Inferior parietal cortex (tissue), 1 donor: Measurements from ENCODE around the gene ETV5.
A peak's percentile ranks its signal among the peaks of the same experiment; 100 is the strongest.
"Not testable (repeated sequence)": the region's sequence is repeated elsewhere in the genome, so short reads cannot be mapped to it uniquely, and the experiment has no call there.

Source experiments
- DNase-seq: peaks from one replicate; pipeline ENCODE4 v3.0.0-alpha.2; 2016; ENCODE audit errors: extremely low spot score

The ETV5 gene

DNA sequence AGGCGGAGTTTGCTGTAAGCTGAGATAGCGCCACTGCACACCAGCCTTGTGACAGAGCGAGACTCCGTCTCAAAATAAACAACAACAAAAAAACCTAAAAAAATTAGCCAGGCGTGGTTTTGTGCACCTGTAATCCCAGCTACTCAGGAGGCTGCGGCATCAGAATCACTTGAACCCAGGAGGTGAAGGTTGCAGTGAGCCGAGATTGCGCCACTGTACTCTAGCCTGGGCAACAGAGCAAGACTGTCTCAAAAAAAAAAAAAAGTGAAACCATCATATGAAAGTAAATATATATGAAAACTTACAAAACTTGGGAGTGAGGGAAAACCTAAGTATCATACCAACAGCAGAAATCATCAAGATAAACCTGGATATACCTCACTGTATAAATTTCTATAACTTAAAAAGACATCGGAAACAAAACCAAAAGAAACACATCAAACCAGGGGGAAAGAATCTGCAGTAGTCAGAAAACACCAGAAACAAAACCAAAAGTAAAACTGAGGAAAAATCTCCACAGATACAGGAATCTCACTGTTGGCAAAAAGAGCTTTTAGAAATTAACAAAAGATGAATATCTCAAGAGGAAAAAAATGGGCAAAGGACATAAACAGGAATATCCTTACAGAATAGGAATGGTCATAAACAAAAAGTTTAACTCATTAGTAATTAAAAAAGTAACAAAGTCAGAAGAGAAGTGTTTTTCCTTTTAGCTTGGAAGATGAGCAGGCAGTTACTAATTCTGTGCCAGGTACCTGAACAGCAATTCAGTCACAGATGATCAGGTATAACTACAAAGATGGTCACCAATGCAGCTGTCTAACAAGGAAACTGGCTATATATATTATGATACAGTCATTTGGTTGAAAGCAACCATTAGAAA lies 41.3 kb downstream of the ETV5 start:
- no peak for DNase-seq

DNA sequence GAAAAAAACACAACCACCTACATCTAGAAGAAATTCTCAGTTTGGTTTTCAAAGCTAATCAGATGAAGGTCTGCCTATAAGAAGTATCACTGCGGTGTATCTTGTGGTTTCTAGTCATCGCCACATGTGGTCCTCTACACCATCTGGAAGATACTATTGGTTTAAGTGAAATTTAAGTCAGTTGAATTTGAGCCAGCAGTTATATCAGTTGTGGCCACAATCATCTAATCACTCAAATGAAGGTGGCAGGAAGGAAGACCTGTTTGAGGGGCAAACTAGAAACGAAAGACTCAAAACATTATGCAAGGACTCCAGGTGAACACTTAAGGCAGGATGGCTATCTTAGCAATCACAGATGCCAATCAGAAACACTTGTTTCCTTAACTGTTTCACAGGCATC lies 48.7 kb downstream of the ETV5 start:
- no peak for DNase-seq

DNA sequence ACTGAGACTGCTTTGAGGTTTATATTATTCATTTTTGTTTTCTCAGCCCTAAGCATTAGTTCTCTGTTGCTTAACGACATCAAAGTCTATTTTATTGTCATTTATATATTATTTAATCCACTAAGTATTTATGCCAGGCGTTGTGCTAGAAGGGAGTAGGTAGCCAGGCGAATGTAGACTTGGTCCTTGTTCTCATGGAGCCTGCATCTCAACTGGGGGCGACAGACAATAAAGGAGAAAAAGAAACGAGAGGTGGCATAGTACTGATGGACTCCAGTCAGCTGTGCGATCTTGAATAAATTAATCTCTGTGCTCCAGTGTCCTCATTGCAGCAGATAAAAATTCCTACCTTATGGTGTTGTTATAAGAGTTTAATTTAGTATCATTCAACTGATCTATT lies 49.7 kb downstream of the ETV5 start:
- no peak for DNase-seq

DNA sequence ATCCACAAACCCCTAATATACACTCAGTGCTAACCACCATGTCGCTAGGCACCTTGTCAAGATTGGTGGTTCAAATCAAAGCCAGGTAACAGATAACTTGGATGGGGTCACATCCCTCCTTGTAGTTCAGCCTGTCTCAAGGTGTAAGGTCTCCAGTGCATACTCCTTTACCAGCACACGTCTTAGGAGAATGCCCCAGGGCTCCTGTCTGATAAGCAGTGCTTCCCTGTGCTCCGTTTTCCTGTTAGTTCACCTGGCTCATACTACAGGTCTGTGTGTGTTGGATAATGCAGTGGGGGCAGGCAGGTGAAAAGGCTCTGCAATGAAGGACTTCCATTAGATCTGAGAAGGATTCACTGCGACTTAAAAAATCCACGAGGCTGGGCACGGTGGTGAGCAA lies 50.7 kb downstream of the ETV5 start:
- DNase-seq = no peak

DNA sequence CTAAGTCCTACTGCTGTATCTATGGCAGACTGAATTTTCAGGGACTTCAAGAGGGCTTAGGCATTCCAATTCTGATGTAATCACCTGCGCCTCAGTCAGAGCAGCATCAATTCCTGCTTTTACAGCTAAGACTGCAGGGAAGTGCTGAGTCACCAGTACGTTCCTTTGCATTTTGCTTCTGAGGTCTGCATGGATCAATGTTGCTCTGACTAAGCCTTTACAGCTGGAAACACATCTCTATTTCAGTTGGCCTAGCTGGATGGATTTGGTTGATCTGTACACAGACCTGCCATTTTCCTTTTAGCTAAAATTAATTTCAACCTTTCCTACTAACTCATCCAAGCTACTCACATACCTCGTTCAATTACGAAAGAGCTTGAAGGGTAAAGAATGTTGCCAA lies 51.3 kb downstream of the ETV5 start:
- DNase-seq = no peak

DNA sequence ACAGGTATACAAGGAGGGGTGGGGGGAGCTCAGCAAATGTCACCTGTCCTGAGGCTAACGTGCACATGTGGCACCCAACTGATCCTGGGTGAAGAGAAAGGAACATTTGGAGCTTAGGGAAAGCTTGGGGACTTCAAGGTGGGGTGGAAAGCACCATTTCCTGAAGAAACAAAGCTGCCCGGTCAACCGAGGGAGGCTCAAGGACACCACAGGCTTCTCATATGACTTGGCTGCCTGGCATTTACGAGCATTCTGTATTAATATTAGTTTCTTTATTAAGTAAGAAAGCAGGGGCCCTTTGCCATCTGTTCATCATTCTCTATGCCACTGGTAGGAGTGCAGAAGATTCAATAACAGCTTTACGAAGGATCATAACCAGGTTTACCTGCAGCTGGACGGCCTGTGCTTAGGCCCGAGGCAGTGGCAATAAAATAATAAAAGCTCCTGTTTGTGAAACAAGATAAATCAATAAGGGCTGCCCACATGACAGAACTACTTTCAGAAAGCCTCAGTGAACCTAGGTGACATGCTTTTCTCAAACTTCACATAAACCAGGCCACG lies 54.0 kb downstream of the ETV5 start:
- no peak for DNase-seq

DNA sequence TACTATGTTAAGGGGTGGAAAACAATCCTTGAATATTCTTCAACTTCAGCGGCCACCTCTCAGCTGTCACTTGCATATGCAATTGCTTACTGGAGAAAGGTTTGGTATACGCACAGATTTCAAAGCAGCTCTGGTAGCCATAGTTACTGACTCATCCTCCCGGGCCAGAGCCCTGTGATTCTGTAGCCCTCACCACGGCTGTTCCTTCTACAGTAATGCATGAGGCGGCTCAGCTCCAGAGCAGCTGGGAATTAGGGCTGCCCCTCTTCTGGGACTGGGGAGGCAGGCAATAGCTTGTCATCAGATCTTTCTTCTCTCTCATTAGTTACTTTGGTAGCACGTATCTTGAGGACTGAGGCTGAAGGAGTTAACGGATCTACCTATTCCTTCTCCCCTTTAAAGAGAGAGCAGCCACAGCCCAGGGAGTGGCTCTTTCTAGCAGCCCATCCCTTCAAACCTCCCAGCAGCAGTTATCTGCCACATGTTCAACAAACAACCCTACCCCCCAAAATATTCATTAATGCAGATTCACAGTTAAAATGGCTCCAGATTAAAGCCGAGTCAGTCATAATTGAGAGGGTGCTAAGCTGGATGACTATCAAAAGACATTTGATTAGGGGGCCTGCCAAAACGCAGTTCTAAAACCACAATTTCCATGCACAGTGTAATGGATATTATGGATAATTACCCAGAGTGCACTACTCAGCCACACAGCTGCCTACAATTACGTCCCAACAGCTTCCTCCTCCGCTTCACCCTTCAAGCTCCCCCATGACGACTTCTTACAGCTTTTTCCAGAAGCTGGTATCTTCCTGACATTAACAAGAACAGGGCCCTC lies 54.7 kb downstream of the ETV5 start:
- DNase-seq = no peak

DNA sequence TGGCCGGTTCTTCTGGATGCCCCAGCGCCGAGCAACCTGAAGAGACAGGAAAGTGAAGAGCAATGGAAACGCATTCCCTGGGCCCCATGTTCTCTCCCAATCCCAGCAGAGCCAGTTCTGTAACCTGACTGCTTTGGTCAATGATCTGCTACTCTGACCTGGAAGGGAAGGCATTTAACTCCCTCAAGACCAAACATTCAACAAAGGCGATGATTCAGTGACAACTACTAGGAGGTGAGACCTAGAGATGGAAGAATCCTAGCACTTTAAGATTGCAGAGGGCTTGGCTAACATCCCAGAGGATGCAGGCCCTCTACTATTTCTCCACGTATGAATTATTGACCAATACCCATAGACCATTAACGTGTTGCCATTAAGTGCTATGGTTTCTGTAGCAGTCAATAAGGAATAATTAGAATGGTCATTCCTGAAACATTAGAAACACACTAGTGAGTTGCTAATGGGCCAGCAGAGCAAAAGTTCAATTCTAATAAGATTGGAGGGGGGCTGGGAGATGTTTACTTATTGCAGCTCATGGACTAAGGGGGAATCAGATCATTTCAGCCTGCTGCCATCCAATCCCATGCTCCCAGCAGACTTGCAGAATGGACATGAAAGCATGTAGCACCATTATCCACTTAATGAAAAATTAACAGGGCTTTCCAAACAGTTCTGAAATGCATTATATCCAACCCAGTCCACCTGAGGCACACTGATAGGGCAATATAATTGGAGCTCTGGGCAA lies 56.6 kb downstream of the ETV5 start:
- DNase-seq = no peak

DNA sequence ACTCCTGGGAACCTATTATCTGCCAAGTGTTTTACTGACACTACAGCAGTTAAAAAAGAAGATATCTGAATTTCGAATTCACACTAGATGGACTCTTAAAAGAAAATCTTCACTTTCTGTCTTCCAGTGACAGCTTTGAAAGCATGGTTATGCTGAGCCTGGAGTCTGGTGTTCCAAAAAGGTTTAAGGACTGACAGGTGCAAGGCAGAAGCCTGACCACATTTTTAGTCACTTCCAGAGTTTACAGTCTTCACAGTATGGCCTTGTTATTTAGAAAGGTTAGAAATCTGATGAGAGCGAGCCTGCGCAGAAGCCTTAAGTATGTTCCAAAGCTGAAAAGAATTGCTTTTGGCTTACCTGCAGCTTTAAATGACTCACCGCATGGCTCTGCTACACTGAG lies 59.9 kb downstream of the ETV5 start:
- DNase-seq = no peak

DNA sequence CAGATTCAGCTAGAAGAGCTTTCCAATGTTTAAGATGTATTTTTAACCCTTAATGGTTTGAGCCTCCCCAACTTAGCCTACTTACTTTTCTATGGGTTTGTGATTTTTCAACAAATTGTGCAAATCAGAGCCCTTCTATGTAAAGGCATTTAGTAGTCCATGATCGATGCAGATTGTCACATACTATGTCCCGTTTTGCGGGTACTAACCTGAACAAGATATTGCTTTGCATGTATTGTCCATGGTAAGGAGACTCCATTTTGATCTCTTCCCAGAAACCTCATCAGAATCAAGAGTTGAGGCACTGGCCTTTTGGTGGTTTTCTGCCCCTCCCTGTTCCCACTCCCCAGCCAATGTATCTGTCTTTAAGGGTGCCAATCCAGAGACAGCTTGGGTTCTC lies 60.8 kb downstream of the ETV5 start:
- no peak for DNase-seq

DNA sequence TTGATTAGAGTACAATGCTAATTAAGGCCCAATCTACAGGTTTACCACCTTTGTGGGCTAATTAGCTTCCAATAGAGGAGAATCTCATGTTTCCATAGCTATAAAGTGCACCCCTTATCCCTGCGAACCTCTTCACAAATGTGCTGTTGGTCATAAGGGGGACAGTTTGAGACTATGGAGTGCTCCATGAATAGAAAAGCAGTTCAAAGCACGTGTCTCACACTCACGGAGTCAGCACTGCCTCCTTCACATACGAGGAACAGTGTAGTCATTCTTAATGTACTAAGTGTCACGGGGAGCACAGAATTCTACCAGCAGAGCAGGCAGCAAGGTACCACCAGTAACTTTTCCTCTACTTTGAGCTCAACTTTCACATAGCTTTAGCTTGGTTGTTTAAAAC lies 62.1 kb downstream of the ETV5 start:
- no peak for DNase-seq

DNA sequence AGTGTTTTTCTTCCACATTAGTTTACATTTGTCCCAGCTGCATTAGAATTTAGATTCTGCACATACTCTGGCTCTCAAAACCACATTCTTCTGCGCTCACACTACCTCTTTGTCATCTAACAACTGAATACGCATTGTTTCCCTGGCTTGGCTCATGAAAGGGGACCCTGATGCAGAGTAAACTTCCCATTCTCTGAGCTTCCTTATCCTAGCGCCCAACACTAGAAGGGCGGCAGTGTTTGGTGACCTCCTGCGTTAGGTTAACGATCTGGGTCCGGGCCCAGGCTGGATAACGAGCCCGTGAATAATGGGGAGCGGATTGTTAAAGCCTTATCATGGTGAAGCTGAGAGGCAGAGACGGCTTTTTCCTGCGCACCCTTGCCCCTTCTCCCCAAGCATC lies 63.9 kb downstream of the ETV5 start:
- peak; percentile 90 for DNase-seq

DNA sequence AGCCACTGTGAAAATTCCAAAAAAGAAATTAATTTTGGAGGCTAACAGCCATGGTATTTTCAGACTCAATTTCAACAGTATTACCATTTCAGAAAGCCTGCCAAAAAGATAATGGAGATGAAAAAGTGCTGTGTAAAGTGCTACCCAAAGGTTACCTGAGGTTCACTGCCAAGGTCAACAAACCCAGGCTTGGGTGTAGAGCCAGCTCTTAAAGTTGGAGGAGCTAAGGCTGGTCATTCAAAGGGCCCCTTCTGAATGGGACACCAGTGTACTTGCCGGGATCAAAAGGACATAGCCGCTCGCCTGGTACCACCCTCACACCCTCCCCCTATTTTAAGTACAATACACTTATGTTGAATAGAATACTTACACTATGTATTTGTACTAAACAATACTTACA lies 64.5 kb downstream of the ETV5 start:
- no peak for DNase-seq

DNA sequence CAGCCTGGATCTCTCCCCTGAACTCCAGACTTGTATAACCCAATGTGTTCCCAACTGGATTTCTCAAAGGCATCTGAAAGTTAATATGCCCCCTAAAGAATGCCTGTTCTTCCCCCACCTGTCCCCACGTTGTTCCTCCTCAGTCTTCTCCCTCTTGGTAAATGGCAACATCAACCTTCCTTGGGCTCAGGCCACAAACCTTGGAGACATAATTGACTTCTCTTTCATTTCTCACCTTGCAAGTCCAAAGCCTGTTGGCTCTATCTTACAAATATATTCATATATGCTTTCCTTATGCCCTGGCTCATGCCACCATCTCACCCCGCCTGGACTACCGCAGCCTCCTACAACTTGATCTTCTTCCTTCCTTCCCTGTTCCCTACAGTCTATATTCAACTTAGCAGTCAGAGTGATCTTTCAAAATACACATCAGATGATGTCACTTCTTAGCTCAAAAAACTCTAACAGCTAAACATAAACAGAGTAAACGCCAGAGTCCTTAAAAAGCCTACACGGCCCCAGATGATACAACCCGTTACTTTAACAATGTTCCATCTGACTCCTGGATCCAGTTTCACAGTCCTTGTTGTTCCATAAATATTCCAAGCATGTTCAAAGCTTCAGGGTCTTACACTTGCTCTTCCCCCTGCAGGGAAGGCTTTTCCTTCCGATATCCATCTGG lies 66.2 kb downstream of the ETV5 start:
- DNase-seq = no peak

DNA sequence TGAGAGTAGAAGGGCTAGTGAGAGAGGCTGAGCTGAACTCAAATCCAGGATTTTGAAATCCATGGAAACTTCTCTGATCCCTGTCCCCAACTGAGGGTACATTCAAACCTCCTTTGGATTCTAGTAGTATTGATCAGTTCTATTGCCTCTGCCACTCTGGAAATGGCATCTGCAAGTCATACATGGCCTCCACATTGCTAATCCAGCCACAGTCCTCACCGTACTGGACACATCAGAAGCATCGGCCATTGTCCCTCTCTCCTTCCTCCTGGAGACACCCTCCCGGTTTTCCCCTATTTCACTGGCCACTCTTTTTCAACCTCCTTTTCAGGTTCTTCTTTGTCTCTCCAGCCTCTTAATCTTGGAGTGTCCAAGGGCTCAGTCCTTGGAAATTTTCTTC lies 66.9 kb downstream of the ETV5 start:
- no peak for DNase-seq

DNA sequence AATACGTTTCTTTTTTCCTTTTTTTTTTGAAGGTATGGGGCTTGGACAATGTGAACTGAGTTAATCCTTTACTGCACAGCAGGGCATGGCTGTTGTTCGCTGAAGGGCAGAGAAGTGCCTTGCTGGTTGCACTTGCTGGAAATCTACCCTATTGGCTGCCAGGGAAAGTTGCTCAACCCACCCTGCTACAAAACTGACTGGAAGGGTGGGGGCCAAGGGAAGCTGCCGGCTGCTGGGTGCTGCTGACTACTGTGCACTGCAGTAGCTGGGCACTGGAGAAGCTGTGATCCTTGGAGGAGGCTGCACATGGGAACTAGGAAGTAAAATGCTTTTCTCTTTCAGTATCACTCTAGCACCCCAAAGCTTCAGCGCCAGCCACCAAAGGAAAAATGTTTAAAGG lies 70.5 kb downstream of the ETV5 start:
- no peak for DNase-seq

DNA sequence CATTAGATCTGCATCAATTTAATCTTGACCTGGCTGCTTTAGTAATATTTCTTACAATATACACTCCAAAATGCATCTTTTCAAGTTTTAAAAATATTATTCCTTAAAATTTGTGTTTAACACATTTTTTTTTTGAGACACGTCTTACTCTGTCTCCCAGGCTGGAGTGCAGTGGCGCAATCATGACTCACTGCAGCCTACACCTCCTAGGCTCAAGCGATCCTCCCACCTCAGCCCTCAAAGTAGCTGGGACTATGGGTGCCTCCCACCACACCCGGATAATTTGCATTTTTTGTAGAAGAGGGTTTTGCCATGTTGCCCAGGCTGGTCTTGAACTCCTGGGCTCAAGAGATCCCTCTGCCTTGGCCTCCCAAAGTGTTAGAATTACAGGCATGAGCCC lies 73.6 kb downstream of the ETV5 start:
- DNase-seq = no peak

DNA sequence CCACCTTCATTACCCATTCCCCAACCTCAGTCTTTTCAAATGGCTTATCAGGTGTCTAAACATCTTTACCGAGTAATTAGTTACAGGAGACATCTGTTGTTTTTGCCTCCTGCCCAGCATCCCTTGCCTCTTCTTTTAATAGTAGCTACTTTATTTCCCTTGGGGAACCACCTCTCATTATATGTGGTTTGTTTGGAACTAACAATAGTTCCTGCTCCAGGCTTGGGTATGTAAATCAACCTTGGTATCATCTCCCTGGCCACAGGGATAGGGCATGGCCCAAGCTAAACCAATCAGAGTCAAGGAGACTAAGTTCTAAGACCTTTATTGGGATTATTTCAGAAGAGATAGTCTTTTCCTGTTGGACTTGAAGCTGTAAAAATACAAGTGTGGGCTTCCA lies 76.6 kb downstream of the ETV5 start:
- DNase-seq = no peak

DNA sequence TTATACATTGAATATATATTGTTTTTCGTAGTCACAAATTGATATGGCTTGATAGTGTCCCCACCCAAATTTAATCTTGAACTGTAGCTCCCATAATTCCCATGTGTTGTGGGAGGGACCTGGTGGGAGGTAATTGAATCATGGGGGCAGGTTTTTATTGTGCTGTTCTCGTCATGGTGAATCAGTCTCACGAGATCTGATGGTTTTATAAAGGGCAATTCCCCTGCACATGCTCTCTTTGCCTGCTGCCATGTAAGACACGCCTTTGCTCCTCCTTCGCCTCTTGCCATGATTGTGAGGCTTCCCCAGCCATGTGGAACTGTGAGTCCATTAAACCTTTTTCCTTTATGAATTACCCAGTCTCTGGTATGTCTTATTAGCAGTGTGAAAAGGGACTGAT lies 82.9 kb downstream of the ETV5 start:
- DNase-seq = not testable (repeated sequence)

DNA sequence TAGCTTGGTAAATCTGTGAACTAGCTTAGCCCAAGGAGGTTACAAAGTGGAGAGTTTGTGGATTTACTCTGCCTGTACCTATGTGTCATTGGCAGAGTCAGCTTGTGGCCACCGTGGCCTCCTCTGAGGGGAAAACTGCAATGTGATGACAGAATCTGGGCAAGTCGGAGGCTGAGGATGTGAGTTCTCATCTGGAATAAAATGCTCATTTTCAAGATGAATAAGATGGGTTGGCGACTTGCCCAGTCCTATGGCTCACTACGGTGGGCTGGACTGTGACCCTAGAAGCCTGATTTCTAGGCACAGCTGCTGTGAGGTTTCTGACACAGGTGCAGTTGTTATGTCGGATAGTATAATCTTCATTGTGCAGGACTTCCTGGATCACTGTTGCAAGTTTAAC lies 83.7 kb downstream of the ETV5 start:
- DNase-seq = no peak

DNA sequence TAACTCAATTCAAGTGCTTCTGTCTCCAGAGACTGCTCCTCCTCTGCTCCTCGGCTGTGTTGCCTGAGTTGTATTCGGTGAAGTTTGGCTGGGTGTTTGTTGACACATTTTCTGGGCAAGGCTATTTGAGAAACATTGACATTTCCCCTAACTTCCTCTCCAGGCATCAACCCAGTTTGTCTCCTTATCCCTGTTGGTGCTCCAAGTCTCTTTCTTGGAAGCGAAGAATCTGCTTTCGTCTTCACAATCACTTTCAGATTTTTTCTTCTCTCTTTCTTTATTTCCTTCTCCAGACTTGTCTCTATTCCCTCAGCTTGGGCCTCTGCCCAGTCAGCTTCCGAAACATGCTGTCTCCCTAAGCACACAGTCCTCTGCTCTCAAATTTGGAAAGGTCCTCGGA lies 84.7 kb downstream of the ETV5 start:
- DNase-seq = no peak

DNA sequence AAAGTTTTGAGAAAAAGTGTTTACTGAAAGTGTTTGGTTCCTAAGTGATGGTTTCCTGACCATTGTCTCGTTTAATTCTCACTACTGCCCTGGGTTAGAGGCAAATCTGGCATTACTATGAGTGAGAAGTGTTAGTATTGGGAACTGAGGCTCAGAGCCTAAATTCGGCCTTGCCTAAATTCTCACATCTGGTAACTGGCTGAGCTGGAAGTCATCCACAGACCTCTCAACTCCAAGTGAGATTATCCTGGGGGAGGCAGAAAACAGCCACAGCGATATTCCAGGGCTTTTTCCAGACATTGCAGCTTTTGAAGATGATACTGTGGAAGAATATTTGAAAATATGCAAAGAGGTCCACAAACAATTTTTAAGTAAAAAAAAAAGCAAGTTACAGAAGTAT lies 86.0 kb downstream of the ETV5 start:
- DNase-seq = no peak
